ENCODE data around the gene CANX. TPM values are rescaled to one million over a fixed set of nuclear protein-coding genes. Genes with fewer than 3 reads are reported as not detected.

The CANX gene
- total and polyA plus RNA-seq, 2 of the 13 experiments (the other 11 are each of a cell fraction or from before 2014, with no cell fraction given), result 477 to 680 TPM

GRCh38 chr5:179700401-179700918 lies 1.7 kb downstream of the CANX start (continued):
- TF ChIP-seq ARID5B (CRISPR knock-in tag; IDR thresholded peaks at IDR 0.05), result 0 out of 2 replicates have a peak, but pooled peaks have one; percentile 8
- no peak for TF ChIP-seq ZNF383 (CRISPR knock-in tag; IDR thresholded peaks at IDR 0.05; ENCODE audit: borderline replicate concordance)
- TF ChIP-seq SOX5 (CRISPR knock-in tag; IDR thresholded peaks at IDR 0.05; ENCODE audit: borderline replicate concordance), result peak; percentile 17; the same call in 1 of the 2 replicates
- no peak for TF ChIP-seq ZNF609 (CRISPR knock-in tag; IDR thresholded peaks at IDR 0.05; ENCODE audit: borderline replicate concordance)
- TF ChIP-seq CENPX (CRISPR knock-in tag; IDR thresholded peaks at IDR 0.05), result no peak
- TF ChIP-seq KLF11 (CRISPR knock-in tag; IDR thresholded peaks at IDR 0.05), result no peak
- no peak for TF ChIP-seq TFDP1 (CRISPR knock-in tag; IDR thresholded peaks at IDR 0.05; ENCODE audit: borderline replicate concordance)
- no peak for TF ChIP-seq CHD4 (IDR thresholded peaks at IDR 0.05; ENCODE audit: borderline replicate concordance, low read length)
- no peak for TF ChIP-seq ZNF710 (CRISPR knock-in tag; IDR thresholded peaks at IDR 0.05; ENCODE audit: borderline replicate concordance)
- TF ChIP-seq ZNF570 (CRISPR knock-in tag; IDR thresholded peaks at IDR 0.05; ENCODE audit: borderline replicate concordance), result no peak
- TF ChIP-seq GFI1 (CRISPR knock-in tag; IDR thresholded peaks at IDR 0.05; ENCODE audit: borderline replicate concordance), result no peak
- no peak for TF ChIP-seq LCORL (IDR thresholded peaks at IDR 0.05)
- TF ChIP-seq LCORL (CRISPR knock-in tag; IDR thresholded peaks at IDR 0.05), result 0 out of 2 replicates have a peak, but pooled peaks have one; percentile 26
- 0 out of 2 replicates have a peak, but pooled peaks have one; percentile 27 for TF ChIP-seq ZHX1 (CRISPR knock-in tag; IDR thresholded peaks at IDR 0.05; ENCODE audit: low read depth)

All from HepG2 (cell line).